H7 (cell line): Measurements from ENCODE around the gene ZFAND3. TPM values are rescaled to one million over a fixed set of nuclear protein-coding genes. Genes with fewer than 3 reads are reported as not detected.
"Not testable (repeated sequence)": the region's sequence is repeated elsewhere in the genome, so short reads cannot be mapped to it uniquely, and the experiment has no call there.

Experiments used
- DNase-seq: peaks from one replicate; pipeline ENCODE4 v3.0.0; 2012
- H3K27me3 ChIP-seq: 2 replicates; pipeline ENCODE4 v1.6.0; 2011; ENCODE audit warnings: mild to moderate bottlenecking, low read length; ENCODE audit not compliant: control insufficient read depth, insufficient read depth
- H3K36me3 ChIP-seq: replicated peaks from 2 replicates; pipeline ENCODE4 v1.5.1; 2011; ENCODE audit warnings: low read length; ENCODE audit not compliant: control insufficient read depth, insufficient read depth
- H3K4me3 ChIP-seq: 2 replicates; pipeline ENCODE4 v1.5.1; 2011; ENCODE audit warnings: low read depth, mild to moderate bottlenecking, control low read depth, low read length, moderate library complexity; ENCODE audit not compliant: insufficient read depth
- total RNA-seq: library from RNA; depleted of rRNA; stranded (reverse); fragments of >200 nt; shearing (Covaris generic); gene quantifications from 2 replicates; pipeline ENCODE4 v1.2.3, GENCODE V29; 2014

The ZFAND3 gene
- total RNA-seq, 1 experiment from 2014 or later: 17.1 TPM

DNA sequence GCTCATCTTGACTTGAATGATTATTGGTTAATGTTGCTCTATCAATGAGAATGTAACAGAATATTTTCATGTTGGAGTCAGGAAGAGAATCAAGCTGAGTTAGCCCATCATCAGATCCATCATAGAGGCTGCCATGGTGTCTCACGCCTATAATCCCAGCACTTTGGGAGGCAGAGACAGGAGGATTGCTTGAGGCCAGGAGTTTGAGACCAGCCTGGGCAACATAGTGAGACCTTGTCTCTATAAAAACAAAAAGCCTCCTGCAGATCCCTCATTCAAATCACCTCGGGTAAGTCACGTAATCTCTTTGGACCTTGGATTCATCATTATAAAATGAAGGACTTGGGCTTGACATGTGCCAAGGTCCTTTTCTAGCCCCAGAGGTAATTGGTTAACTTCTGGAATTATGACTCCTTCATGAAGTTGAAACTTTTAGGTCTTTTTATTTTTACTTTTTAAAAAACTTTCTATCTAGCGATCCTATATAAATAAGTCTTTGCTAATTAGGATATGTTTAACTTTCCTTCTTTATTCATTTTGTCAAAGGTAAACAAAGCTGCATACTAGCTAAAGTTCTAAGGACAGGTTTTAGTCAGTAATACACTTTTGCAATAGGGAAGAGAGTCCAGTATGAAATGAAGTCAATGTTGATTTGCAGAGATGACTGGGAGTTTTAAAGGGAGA lies 110.9 kb downstream of the ZFAND3 start:
- no peak for DNase-seq
- H3K27me3 ChIP-seq: no peaks in the 10 kb centered on the region
- no peak overlapping the region for H3K4me3 ChIP-seq
- H3K36me3 ChIP-seq: no peaks in the 10 kb centered on the region

DNA sequence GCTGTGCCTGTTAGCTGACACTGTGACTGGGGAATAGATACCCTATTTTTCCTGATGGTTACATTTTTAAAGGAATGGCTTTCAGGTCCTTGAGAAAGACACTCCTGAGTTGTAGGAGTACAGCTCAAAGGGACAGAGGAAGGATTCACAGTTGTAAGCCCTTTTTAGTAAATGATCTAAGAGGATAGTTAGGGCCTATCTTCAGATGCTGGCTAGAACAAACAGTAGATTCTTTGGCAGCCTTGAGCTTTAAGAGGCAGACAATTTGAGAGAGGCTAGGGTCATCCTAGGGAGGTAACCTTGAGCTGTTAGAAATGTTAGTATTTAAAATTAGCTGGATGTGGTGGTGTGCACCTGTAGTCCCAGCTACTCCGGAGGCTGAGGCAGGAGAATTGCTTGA lies 111.5 kb downstream of the ZFAND3 start:
- no peak for DNase-seq
- H3K36me3 ChIP-seq: no peaks in the 10 kb centered on the region
- no peak overlapping the region for H3K4me3 ChIP-seq
- no peaks in the 10 kb centered on the region for H3K27me3 ChIP-seq

GRCh38 chr6:37934276-37934675 lies 114.7 kb downstream of the ZFAND3 start:
- no peak for DNase-seq
- H3K4me3 ChIP-seq: no peak overlapping the region
- no peaks in the 10 kb centered on the region for H3K27me3 ChIP-seq
- H3K36me3 ChIP-seq: no peaks in the 10 kb centered on the region

DNA sequence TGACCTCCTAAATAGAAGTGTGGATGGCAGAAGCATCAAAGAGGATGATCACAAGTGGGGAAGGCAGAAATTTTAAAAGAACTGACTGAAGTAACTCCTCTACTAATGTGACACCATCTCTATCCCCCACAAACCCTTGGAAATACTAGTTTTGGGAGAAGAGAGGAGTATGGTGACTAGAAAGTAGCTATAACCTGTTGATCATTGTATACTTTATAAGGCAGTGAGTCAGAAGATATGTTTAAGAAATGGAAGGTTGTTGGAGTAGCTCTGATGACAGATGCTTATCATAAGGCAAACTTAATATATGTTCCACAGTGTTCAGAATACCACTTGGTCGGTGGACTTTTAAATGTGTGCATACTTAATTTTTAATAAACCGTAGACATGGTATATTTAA lies 116.6 kb downstream of the ZFAND3 start:
- H3K36me3 ChIP-seq: no peaks in the 10 kb centered on the region
- no peaks in the 10 kb centered on the region for H3K27me3 ChIP-seq
- no peak for DNase-seq
- H3K4me3 ChIP-seq: no peak overlapping the region

DNA sequence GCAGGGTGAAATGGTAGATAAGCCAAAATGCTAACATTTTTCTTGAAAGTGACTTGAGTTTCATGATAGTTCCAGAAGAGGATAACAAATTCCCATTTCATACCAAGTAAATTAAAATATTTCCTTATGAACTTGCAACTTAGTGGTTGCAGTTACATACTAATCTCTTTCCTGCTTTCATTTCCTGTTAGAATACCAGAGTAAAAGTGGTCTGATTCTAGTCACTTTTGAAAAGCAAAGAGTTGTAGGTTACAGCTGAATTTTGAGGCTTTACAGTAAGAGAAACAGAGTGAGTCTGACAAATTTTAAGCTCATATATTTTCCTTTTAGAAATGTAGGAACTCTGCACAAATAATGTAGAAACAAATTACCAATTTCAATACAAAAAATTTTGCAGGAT lies 117.4 kb downstream of the ZFAND3 start:
- Histone ChIP-seq H3K36me3 (no peaks in the 10 kb centered on the region), H3K4me3 (no peak overlapping the region), H3K27me3 (no peaks in the 10 kb centered on the region)
- no peak for DNase-seq

DNA sequence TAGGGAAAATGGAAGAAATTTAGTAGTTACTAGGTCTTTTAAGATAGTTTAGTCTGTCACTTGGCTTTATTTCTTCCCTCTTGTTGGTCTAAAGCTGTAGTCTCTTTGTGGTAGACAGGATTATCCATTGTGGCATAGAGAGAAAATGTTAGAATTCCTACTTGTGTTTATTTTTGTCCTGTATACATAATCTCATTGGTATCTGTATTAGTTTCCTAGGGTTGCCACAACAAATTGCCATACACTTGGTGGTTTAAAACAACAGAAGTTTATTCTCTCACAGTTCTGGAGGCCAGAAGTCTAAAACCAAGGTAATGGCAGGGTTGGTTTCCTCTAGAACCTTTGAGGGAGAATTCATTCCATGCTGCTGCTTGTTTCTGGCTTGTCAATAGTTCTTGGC lies 119.4 kb downstream of the ZFAND3 start:
- no peak for DNase-seq
- H3K4me3 ChIP-seq: no peak overlapping the region
- H3K27me3 ChIP-seq: no peaks in the 10 kb centered on the region
- H3K36me3 ChIP-seq: no peaks in the 10 kb centered on the region

DNA sequence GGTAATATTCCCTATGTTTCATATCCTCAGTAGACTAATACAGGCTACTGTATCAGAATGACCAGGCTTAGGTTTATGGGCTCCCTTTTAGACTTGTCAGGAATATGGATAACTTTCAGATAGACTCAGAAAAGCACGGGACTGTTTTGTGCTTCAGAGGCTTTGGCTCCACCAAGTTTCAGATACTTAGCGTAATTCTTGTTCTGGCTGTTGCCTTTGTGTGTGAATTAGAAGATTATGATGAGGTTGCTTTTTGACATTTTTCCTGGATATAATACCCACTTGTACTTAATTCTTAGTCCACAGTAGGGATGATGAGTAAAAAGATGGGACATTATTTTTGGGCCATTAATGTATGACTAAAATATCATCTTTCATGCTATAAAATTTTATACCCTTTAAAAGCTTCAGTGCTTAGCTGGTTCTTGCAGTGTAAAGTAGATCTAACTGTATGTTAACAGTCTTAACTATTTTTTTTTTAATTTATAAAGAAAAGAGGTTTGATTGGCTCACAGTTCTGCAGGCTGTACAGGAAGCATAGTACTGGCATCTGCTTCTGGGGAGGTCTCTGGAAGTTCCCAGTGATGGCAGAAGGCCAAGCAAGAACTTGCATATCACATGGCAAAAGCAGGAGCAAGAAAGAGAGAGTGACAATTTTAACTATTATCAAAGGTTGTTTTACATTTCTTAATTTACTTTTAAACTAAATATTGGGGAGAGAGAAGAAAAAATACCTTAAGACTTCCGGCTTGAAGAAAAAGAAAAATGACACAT lies 120.7 kb downstream of the ZFAND3 start:
- DNase-seq: no peak
- no peak overlapping the region for H3K4me3 ChIP-seq
- H3K27me3 ChIP-seq: no peaks in the 10 kb centered on the region
- H3K36me3 ChIP-seq: no peaks in the 10 kb centered on the region

DNA sequence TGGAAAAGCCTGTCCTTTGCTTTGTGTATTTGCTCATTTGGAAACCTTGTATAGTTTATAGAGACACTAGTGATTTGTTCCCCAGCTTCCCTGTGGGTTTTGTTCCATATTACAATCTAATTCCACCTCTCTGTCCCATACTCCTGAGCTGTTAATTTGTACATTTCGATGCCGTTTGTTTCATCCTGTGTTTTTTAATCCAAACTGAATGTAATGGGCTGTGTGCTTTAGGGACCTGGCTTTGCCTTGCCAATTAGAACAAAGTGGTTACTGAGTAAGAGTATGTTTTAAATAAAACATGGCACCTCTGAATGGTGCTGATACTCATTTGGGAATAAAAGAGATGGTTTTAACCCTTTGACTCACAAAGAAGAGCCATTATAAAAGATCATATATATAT lies 122.3 kb downstream of the ZFAND3 start:
- no peaks in the 10 kb centered on the region for H3K27me3 ChIP-seq
- no peaks in the 10 kb centered on the region for H3K36me3 ChIP-seq
- DNase-seq: no peak
- H3K4me3 ChIP-seq: no peak overlapping the region

GRCh38 chr6:37942606-37943376 lies 123.3 kb downstream of the ZFAND3 start:
- Histone ChIP-seq H3K4me3 (no peak overlapping the region), H3K27me3 (no peaks in the 10 kb centered on the region), H3K36me3 (no peaks in the 10 kb centered on the region)
- DNase-seq: no peak

DNA sequence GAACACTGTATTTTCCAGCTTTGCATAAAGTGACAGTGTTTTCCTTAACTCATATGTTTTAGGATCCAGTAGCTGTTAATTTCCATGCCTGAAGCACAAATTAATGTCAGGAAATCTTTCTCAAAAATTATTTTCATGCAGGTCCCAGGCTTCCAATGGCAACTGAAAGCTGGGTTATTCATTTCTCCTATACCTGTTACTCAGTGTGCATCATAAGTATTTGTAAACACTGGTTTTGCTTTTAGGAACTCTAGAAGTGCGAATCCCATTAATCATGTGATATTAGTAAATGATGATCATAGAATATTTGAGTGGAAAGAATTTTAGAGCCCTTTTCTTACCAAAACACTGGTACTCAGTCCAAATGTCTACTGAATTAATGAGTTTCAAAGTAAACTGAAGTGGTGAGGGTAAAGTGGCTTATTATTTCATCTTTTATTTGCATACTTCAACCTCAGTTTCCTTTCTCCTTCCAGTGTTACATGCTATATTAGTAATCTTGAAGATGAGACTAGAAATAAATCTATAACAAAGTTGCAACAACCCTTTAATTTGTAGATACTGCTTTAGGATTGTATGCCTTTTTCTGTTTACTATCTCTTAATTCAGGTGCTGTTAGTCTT lies 124.0 kb downstream of the ZFAND3 start:
- no peak for DNase-seq
- Histone ChIP-seq H3K27me3 (no peaks in the 10 kb centered on the region), H3K36me3 (no peaks in the 10 kb centered on the region), H3K4me3 (no peak overlapping the region)

DNA sequence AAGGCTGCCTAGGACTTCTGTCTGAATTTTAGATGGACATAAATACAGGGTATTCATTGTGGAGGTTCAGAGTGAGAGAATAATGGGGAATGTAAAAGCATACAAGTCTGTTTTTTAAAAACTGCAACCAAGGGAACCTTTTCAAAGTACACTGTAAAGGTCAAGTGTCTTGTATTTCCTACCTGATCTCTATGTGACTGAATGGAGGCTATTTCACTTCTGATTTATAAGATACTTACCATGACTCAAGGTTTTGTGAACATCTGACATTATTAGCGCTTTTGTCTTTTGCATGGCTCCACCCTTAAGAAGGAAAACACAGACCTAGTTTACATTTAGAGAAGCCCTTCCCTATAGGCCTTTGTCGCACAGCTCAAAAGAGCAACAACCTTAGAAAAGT lies 126.5 kb downstream of the ZFAND3 start:
- Histone ChIP-seq H3K4me3 (no peak overlapping the region), H3K36me3 (no peaks in the 10 kb centered on the region), H3K27me3 (no peaks in the 10 kb centered on the region)
- DNase-seq: no peak

DNA sequence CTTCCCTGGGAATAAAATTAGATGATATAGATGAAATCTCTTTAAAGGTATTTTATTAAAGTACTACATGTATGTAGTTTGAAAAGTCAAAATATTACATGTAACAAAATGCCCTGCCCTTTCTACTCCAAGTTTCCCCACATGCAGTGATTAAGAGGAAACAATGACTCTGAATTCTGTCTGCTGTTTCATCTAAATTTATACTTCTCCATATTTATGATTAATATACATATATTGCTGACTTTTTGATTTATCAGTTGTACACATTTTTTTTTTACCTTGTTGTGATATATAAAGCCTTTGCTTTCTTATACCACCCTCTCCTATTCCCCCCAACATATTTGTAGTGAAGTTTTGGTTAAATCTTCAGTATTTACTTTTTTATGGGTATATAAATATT lies 127.9 kb downstream of the ZFAND3 start:
- Histone ChIP-seq H3K36me3 (no peaks in the 10 kb centered on the region), H3K4me3 (no peak overlapping the region), H3K27me3 (no peaks in the 10 kb centered on the region)
- DNase-seq: no peak

GRCh38 chr6:37948584-37948983 lies 129.1 kb downstream of the ZFAND3 start:
- not testable (repeated sequence) for H3K36me3 ChIP-seq, DNase-seq, H3K4me3 ChIP-seq, H3K27me3 ChIP-seq

DNA sequence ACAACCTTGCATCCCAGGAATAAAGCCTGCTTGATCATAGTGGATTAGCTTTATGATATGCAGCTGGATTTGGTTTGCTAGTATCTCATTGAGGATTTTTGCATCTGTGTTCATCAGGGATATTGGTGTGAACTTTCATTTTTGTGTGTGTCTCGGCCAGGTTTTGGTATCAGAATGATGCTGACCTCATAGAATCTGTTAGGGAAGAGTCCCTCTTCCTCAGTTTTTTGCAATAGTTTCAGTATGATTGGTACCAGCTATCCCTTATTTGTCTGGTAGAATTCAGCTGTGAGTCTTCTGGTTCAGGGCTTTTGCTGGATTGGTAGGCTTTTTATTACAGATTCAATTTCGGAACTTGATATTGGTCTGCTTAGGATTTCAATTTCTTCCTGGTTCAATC lies 132.5 kb downstream of the ZFAND3 start:
- no peak for DNase-seq
- no peaks in the 10 kb centered on the region for H3K27me3 ChIP-seq
- no peaks in the 10 kb centered on the region for H3K36me3 ChIP-seq
- no peak overlapping the region for H3K4me3 ChIP-seq
